Measurements from ENCODE around the gene CEP78.

The CEP78 gene

DNA sequence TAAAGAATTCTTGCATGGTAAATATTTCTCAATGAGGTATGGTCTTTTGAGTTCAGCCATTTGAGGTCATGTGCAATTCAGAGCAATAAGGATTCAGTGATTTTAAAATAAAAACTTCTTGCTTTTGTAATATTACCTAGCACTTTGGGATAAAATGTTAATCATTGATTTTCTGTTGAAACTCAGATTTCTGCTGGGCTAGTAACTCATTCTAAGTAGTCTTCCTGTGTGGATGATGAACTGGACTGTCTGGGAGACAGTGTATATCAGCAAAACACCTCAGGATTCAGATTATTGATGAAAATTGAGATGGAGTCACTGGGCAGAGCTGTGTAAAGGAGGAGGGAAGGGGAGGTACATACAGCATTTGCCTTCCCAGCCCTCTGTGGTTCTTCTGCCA lies 50.2 kb downstream of the CEP78 start:
- Histone ChIP-seq H3K36me3 (ENCODE audit: control insufficient read depth, insufficient read depth, low read length) (no peaks in the 10 kb centered on the region), H2AFZ (no peak overlapping the region), H3K4me1 (no peaks in the 10 kb centered on the region)

DNA sequence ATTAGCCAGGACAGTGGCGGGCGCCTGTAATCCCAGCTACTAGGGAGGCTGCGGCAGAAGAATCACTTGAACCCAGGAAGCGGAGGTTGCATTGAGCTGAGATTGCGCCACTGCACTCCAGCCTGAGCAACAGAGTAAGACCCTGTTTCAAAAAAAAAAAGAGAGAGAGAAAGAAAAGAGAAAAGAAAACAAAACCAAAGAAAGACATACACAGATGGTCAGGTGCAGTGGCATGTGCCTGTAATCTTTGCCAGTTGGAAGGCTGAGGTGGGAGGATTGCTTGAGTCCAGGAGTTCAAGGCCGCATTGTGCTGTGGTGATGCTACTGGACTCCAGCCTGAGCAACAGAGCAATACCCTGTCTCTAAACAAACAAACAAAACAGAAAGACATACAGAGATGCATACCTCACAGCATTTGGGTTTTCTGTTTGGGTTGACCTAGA lies 51.1 kb downstream of the CEP78 start:
- Histone ChIP-seq H3K9ac (no peak overlapping the region), H3K4me1 (no peaks in the 10 kb centered on the region), H3K27ac (no peak overlapping the region), H3K9me3 (ENCODE audit: control insufficient read depth, low read length) (no peaks in the 10 kb centered on the region), H3K27me3 (ENCODE audit: control insufficient read depth, insufficient read depth, low read length) (no peaks in the 10 kb centered on the region), H3K79me2 (no peaks in the 10 kb centered on the region), H3K36me3 (ENCODE audit: control insufficient read depth, insufficient read depth, low read length) (no peaks in the 10 kb centered on the region), H3K4me3 (ENCODE audit: low read depth, low read length) (no peak overlapping the region), H3K4me2 (ENCODE audit: low read length) (no peak overlapping the region), H2AFZ (no peak overlapping the region)
- TF ChIP-seq, protein P1, sequence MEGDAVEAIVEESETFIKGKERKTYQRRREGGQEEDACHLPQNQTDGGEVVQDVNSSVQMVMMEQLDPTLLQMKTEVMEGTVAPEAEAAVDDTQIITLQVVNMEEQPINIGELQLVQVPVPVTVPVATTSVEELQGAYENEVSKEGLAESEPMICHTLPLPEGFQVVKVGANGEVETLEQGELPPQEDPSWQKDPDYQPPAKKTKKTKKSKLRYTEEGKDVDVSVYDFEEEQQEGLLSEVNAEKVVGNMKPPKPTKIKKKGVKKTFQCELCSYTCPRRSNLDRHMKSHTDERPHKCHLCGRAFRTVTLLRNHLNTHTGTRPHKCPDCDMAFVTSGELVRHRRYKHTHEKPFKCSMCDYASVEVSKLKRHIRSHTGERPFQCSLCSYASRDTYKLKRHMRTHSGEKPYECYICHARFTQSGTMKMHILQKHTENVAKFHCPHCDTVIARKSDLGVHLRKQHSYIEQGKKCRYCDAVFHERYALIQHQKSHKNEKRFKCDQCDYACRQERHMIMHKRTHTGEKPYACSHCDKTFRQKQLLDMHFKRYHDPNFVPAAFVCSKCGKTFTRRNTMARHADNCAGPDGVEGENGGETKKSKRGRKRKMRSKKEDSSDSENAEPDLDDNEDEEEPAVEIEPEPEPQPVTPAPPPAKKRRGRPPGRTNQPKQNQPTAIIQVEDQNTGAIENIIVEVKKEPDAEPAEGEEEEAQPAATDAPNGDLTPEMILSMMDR (IDR thresholded peaks at IDR 0.05): no peak

More for the DNA sequence above, 50.2 kb downstream of the CEP78 start:
- TF ChIP-seq, protein P1 (IDR thresholded peaks at IDR 0.05): no peak
- Histone ChIP-seq H3K27me3 (ENCODE audit: control insufficient read depth, insufficient read depth, low read length) (no peaks in the 10 kb centered on the region), H3K4me3 (ENCODE audit: low read depth, low read length) (no peak overlapping the region), H3K4me2 (ENCODE audit: low read length) (no peak overlapping the region), H3K79me2 (no peaks in the 10 kb centered on the region), H3K9ac (no peak overlapping the region), H3K9me3 (ENCODE audit: control insufficient read depth, low read length) (no peaks in the 10 kb centered on the region), H3K27ac (no peak overlapping the region)

DNA sequence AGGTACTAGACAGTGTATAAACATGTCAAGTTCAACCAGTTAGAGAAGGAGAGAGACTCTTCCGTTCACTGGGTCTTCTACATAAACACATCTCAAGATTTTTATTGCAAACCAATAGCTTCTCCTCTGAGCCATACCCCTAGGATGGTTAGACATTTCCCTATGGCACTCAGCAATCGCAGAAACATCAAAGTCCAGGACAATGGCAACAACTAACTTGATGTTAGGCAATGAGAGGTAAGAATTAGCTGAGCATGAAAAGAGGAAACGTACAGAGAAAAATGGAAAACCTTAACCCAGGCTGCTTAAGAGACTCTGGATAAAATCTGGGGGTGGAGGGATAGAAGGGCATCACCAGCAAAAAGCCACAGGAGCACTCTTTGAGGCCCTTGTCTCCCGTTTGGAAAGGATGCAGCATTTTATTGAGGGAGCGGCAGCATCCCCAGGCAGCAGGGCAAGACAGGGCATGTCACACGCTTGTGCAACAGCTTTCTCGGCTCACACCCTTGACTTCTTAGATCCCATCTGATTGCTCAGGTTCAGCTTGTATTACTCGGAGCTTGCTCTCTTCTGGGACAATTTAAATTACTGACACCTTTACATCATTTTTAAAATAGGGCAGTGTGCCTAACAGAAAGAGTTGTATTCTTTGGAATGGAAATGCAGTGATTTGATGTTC lies 52.5 kb downstream of the CEP78 start:
- Histone ChIP-seq H3K4me1 (no peaks in the 10 kb centered on the region), H3K9me3 (ENCODE audit: control insufficient read depth, low read length) (no peaks in the 10 kb centered on the region), H3K79me2 (no peaks in the 10 kb centered on the region), H3K27ac (no peak overlapping the region), H3K4me2 (ENCODE audit: low read length) (no peak overlapping the region), H3K4me3 (ENCODE audit: low read depth, low read length) (no peak overlapping the region), H3K27me3 (ENCODE audit: control insufficient read depth, insufficient read depth, low read length) (no peaks in the 10 kb centered on the region), H2AFZ (no peak overlapping the region), H3K36me3 (ENCODE audit: control insufficient read depth, insufficient read depth, low read length) (no peaks in the 10 kb centered on the region), H3K9ac (no peak overlapping the region)
- TF ChIP-seq, protein P1 (IDR thresholded peaks at IDR 0.05): no peak

DNA sequence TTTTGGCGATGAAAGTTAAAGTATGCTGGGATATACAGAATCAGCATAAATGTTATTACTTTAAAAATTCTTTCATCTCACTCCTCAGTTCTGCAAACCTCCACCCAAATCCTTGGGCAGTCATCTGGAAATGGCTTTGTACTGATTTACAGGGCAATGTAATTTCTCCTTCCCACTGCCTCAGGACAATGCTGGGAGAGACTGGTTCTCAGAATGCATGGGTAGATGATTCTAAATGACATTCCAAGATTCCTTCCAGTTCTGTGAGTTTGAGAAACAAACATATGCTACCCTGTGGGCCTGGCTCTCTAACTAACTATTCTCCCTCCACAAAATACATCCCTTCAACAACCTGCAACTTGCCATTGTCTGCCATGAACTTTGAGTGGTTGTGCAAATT lies 53.6 kb downstream of the CEP78 start:
- H3K79me2 ChIP-seq: no peaks in the 10 kb centered on the region
- H3K9me3 ChIP-seq (ENCODE audit: control insufficient read depth, low read length): no peaks in the 10 kb centered on the region
- H3K27ac ChIP-seq: no peak overlapping the region

More for the DNA sequence above, 53.6 kb downstream of the CEP78 start:
- Histone ChIP-seq H3K27me3 (ENCODE audit: control insufficient read depth, insufficient read depth, low read length) (no peaks in the 10 kb centered on the region), H3K36me3 (ENCODE audit: control insufficient read depth, insufficient read depth, low read length) (no peaks in the 10 kb centered on the region), H3K4me2 (ENCODE audit: low read length) (no peak overlapping the region), H3K4me1 (no peaks in the 10 kb centered on the region), H3K9ac (no peak overlapping the region), H2AFZ (no peak overlapping the region), H3K4me3 (ENCODE audit: low read depth, low read length) (no peak overlapping the region)
- TF ChIP-seq, protein P1 (IDR thresholded peaks at IDR 0.05): no peak
